Hepatocyte (in vitro differentiated cells): ENCODE results near the gene PIANP. TPM values are rescaled to one million over a fixed set of nuclear protein-coding genes. Genes with fewer than 3 reads are reported as not detected.

Experiments used
- DNase-seq: peaks from one replicate; pipeline ENCODE4 v3.0.0-alpha.2; 2016; ENCODE audit warnings: low spot score
- H2AFZ ChIP-seq: fragments of 200-600 bp; sonication (generic); 2 replicates; pipeline ENCODE4 v1.6.0; 2016; ENCODE audit warnings: antibody characterized with exemption, mild to moderate bottlenecking
- H3K27ac ChIP-seq: fragments of 200-600 bp; sonication (generic); 2 replicates; pipeline ENCODE4 v1.5.1; 2016; ENCODE audit warnings: mild to moderate bottlenecking
- H3K27me3 ChIP-seq: fragments of 200-600 bp; sonication (generic); 2 replicates; pipeline ENCODE4 v1.6.1; 2016
- H3K36me3 ChIP-seq: fragments of 200-600 bp; sonication (generic); replicated peaks from 2 replicates; pipeline ENCODE4 v1.5.1; 2016; ENCODE audit warnings: low read depth; ENCODE audit not compliant: insufficient read depth
- H3K4me1 ChIP-seq: fragments of 200-600 bp; sonication (generic); 2 replicates; pipeline ENCODE4 v1.5.1; 2016; ENCODE audit warnings: mild to moderate bottlenecking, moderate library complexity; ENCODE audit not compliant: insufficient read depth
- H3K4me2 ChIP-seq: fragments of 200-600 bp; sonication (generic); 2 replicates; pipeline ENCODE4 v1.6.0; 2016
- H3K4me3 ChIP-seq: fragments of 200-600 bp; sonication (generic); 2 replicates; pipeline ENCODE4 v1.5.1; 2016; ENCODE audit warnings: mild to moderate bottlenecking
- H3K79me2 ChIP-seq: fragments of 200-600 bp; sonication (generic); 2 replicates; pipeline ENCODE4 v1.6.0; 2017; ENCODE audit warnings: mild to moderate bottlenecking
- H3K9me2 ChIP-seq: fragments of 200-600 bp; sonication (generic); replicated peaks from 2 replicates; pipeline ENCODE4 v1.6.0; 2017; ENCODE audit warnings: mild to moderate bottlenecking; ENCODE audit not compliant: insufficient read depth
- H3K9me3 ChIP-seq: fragments of 200-600 bp; sonication (generic); 2 replicates; pipeline ENCODE4 v1.5.1; 2016; ENCODE audit warnings: low read depth, mild to moderate bottlenecking
- H4K20me1 ChIP-seq: fragments of 200-600 bp; sonication (generic); 2 replicates; pipeline ENCODE4 v1.6.0; 2016; ENCODE audit warnings: mild to moderate bottlenecking; ENCODE audit not compliant: insufficient read depth, poor library complexity, severe bottlenecking
- CTCF ChIP-seq: fragments of 200-600 bp; sonication (generic); IDR thresholded peaks from 2 replicates; pipeline ENCODE4 v1.5.1; 2016; ENCODE audit warnings: antibody characterized with exemption, mild to moderate bottlenecking; ENCODE audit not compliant: poor library complexity
- EZH2 ChIP-seq: fragments of 200-600 bp; sonication (generic); IDR thresholded peaks from 2 replicates; pipeline ENCODE4 v1.6.1; 2016; ENCODE audit warnings: antibody characterized with exemption, mild to moderate bottlenecking, borderline replicate concordance
- EZH2phosphoT487 ChIP-seq: fragments of 200-600 bp; sonication (generic); IDR thresholded peaks from one replicate; pipeline ENCODE4 v1.6.1; 2018; ENCODE audit warnings: antibody characterized with exemption, mild to moderate bottlenecking, low read depth, moderate library complexity; ENCODE audit not compliant: unreplicated experiment, severe bottlenecking
- WGBS: methylation state at CpG from one replicate; pipeline ENCODE4 v1.1.6; 2016; ENCODE audit warnings: low lambda C conversion rate; ENCODE audit errors: missing lambda C conversion rate; 5-methylcytosine and 5-hydroxymethylcytosine counted together
- polyA plus RNA-seq: library from polyadenylated mRNA; unstranded; fragments of >200 nt; fragmentation: Nextera tagmentation; extraction: Ambion mirVana; gene quantifications from 2 replicates; pipeline ENCODE4 v1.2.1, GENCODE V29; 2016
- total RNA-seq: library from RNA; depleted of rRNA; stranded (reverse); fragments of >200 nt; gene quantifications from 2 replicates; pipeline ENCODE4 v1.2.3, GENCODE V29; 2014

Gene PIANP
- total and polyA plus RNA-seq, 2 experiments from 2014 or later, result 0.17 to 0.95 TPM

- no peaks in the 10 kb centered on the region for H3K4me1 ChIP-seq
- TF ChIP-seq CTCF (no peak), EZH2phosphoT487 (no peak)
- no peaks in the 10 kb centered on the region for H3K79me2 ChIP-seq
- no peak overlapping the region for H3K4me2 ChIP-seq
- H4K20me1 ChIP-seq, result no peaks in the 10 kb centered on the region
- no peak for DNase-seq
- no peak overlapping the region for H3K4me3 ChIP-seq
- H3K27ac ChIP-seq, result no peak overlapping the region
- H3K36me3 ChIP-seq, result no peaks in the 10 kb centered on the region
- no peak overlapping the region for H2AFZ ChIP-seq
- WGBS, result 88% methylated on average over 5 of the region's 5 CpGs
- no peaks in the 10 kb centered on the region for H3K9me2 ChIP-seq
- H3K27me3 ChIP-seq, result no peaks in the 10 kb centered on the region
- no peaks in the 10 kb centered on the region for H3K9me3 ChIP-seq
Measured at GRCh38 chr12:6736754-6737153, 36.1 kb upstream of the PIANP start.

- Histone ChIP-seq H4K20me1 (no peaks in the 10 kb centered on the region), H3K36me3 (no peaks in the 10 kb centered on the region), H3K27ac (no peak overlapping the region), H3K27me3 (no peaks in the 10 kb centered on the region), H3K4me2 (no peak overlapping the region), H2AFZ (no peak overlapping the region), H3K9me2 (no peaks in the 10 kb centered on the region), H3K4me3 (no peak overlapping the region), H3K9me3 (no peaks in the 10 kb centered on the region), H3K4me1 (no peaks in the 10 kb centered on the region), H3K79me2 (no peaks in the 10 kb centered on the region)
- 42% methylated on average over 8 of the region's 8 CpGs for WGBS
- TF ChIP-seq EZH2, result no peak
- TF ChIP-seq CTCF, result peak; percentile 84
- peak; percentile 75 for DNase-seq
Measured at GRCh38 chr12:6735448-6736191, 35.0 kb upstream of the PIANP start.

GRCh38 chr12:6734506-6735387 lies 34.1 kb upstream of the PIANP start:
- no peaks in the 10 kb centered on the region for H3K79me2 ChIP-seq
- no peaks in the 10 kb centered on the region for H3K9me3 ChIP-seq
- no peaks in the 10 kb centered on the region for H3K4me1 ChIP-seq
- no peak overlapping the region for H2AFZ ChIP-seq
- H3K27ac ChIP-seq, result no peak overlapping the region
- DNase-seq, result no peak
- WGBS, result 88% methylated on average over 10 of the region's 10 CpGs
- no peaks in the 10 kb centered on the region for H3K9me2 ChIP-seq
- no peaks in the 10 kb centered on the region for H4K20me1 ChIP-seq
- no peak overlapping the region for H3K4me2 ChIP-seq
- no peaks in the 10 kb centered on the region for H3K27me3 ChIP-seq
- no peaks in the 10 kb centered on the region for H3K36me3 ChIP-seq
- TF ChIP-seq CTCF, result no peak
- no peak for TF ChIP-seq EZH2
- H3K4me3 ChIP-seq, result no peak overlapping the region
